Measurements from ENCODE around the gene CYBRD1.
"Not testable (repeated sequence)": the region's sequence is repeated elsewhere in the genome, so short reads cannot be mapped to it uniquely, and the experiment has no call there.

The CYBRD1 gene

DNA sequence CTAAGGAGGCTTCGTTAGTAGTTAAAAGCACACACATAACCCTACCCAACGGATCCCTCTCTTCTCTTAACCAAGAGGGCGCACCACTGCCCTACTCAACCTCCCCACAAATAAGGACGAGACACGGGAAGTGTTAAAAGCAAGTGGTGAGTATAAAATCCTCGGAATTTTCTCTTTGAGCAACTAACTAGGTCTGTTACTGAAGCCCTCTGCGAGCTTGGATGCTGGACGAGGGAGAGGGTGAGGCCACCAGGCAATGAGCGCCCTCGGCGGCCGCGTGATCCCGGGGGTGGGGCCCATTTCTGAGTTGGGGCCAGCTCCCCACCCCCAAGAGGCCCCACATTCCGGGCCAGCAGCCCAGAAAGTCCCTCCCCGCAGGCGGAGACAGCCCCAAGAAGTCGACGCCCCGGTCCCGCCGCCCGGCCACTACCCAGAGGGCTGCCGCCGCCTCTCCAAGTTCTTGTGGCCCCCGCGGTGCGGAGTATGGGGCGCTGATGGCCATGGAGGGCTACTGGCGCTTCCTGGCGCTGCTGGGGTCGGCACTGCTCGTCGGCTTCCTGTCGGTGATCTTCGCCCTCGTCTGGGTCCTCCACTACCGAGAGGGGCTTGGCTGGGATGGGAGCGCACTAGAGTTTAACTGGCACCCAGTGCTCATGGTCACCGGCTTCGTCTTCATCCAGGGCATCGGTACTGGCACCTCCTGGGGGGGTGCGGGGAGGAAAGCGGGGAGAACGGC is at the start of gene CYBRD1:
CYBRD1 (plus strand) TSS at position 423 of the 736 bp plus-strand sequence; CDS start at position 495, 72 bp downstream.
- DNase-seq, result peak; percentile 68

DNA sequence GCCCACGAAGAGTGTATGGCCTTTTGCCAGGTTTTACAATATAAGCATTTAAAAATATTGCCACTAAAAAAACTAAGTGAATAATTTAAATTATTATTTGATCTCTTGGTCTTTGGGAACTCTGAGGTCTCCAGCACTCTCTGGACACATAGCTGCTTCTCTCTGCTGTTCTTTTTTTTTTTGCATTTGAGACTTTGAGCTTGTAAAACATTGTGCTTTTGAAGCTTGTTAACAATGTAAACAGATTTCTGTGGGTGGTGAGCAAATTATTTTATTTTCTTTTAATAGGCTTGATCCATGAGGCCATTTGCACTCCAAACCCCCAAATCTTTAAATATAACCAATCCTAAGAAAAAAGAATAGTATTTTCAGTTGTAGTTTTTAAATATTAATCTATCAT is 46.3 kb upstream of the CYBRD1 start:
- no peak for DNase-seq

DNA sequence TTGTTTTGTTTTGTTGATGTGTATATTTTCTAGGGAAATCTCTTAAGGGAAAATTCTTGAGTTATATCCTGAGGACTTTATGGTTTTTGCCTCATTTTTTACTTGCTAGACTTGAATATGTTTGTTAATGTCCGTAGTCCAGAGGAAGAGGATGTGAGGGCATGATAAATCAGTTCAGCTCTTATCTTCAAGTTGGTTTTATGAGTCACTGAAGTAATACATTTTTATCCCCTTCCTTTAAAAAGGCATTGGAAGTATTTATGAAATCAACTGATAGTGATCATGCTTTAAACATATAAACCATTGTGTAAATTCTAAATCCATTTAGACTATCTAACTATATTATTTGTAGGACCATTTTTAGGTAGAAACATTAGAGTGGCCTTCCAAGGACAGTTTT is 43.9 kb upstream of the CYBRD1 start:
- DNase-seq, result no peak

- DNase-seq, result no peak
These were observed 43.0 kb upstream of the CYBRD1 start for GRCh38 chr2:171479154-171479814.

- DNase-seq, result no peak
These were observed 41.4 kb upstream of the CYBRD1 start for GRCh38 chr2:171480908-171481307.

DNA sequence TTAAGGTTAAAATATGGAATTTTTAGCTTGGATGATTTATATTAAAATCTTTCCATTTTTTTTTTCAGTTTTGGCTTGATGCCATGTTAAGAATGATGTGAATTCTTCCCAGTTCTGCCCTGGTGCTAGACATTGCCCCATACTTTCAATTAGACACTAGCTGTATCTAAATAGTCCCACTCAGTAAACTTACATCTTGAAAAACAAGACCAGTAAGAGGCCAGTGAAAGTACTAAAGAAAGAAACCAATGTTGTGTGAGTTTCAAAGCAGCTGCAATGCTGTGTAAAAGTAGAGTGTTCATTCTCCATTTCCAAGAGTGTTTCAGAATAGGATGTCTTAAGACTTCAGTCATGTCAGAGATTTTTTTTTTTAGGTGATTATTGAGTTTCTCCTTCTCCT is 40.0 kb upstream of the CYBRD1 start:
- DNase-seq, result no peak

GRCh38 chr2:171482877-171483276 is 39.4 kb upstream of the CYBRD1 start:
- DNase-seq, result peak; percentile 78

DNA sequence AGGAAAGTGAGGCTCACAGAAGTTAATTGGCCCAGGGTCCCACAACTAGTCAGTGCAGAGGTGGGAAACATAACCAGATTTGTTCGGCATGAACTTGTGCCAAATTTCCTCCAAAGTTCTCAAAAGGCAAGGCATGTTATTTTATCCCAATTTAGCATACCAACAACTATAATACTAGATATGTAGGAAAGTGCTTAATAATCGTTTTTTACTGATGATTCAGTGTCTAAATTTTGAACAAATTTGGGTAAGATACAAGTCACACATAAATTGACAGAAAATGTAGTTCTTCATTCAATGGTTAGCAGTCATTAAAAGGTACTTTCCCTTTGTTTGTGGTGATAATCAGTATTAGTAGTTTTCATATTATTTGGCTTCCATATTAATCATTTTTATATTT is 38.5 kb upstream of the CYBRD1 start:
- DNase-seq, result no peak

DNA sequence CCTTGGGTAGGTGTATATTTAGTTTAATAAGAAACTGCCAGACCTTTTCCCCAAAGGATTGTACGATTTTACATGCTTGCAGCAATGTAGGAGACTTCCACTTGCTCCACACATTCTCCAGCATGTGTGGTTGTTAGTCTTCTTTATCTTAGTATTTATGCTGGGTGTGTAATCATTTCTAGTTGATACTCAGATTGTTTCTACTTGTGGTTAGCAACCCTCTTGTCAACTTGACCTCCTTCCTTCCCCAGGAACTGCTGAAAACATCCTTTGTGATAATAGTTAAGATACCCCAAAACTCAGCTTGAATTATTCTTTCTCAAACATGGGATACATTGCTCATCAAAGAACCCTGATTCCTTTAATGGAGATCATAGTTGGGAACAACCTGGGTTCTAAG is 37.2 kb upstream of the CYBRD1 start:
- no peak for DNase-seq

GRCh38 chr2:171487201-171487600 is 35.1 kb upstream of the CYBRD1 start:
- DNase-seq, result no peak

DNA sequence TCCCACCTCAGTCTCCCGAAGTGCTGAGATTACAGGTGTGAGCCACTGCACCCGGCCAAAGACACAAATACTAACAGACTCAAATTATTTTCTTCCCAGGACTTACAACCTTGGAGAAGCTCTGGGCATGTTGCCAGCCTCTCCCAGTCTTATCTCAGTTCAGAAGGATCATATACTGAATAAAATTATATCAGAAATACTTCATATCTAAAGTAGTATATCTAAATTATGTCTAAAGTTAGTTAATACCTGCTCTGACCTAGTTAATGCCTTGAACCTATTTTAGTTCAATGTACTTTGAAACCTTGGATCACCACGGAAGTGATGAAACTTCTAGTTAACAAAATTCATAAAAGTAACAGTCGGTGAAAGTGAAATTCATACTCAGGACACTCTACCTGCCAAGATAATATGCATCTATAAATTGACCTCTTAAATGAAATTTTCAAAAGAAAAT is 34.4 kb upstream of the CYBRD1 start:
- DNase-seq, result no peak

GRCh38 chr2:171490577-171490976 is 31.7 kb upstream of the CYBRD1 start:
- DNase-seq, result no peak

DNA sequence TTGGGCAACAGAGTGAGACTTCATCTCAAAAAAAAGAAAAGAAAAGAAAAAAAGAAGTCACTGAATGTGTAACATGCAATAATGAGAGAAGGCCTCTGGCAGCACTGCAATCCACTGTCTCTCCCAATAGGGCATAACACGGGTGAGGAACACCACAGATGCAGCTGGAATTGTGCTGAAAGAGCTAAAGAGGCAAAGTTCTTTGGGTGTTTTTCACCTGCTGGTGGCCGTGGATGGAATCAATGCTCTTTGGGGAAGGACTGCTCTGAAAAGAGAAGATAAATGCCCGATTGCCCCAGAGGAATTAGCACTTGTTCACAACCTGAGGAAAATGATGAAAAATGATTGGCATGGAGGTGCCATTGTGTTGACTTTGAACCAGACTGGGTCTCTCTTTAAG is 31.0 kb upstream of the CYBRD1 start:
- no peak for DNase-seq

DNA sequence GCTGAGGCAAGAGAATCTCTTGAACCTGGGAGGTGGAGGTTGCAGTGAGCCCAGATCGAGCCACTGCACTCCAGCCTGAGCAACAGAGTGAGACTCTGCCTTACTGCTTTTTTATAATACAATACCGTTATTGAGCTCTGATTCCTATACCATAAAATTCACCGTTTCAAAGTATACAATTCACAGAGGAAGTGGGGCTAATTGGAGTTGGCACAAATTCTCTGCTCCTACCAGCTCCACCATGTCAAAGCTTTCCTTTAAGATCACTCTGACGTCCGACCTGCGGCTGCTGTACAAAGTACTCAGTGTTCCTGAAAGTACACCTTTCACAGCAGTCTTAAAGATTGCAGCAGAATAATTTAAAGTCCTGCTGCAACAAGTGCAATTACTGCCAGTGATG is 29.6 kb upstream of the CYBRD1 start:
- no peak for DNase-seq

- not testable (repeated sequence) for DNase-seq
These were observed 24.6 kb upstream of the CYBRD1 start for GRCh38 chr2:171497664-171498063.

DNA sequence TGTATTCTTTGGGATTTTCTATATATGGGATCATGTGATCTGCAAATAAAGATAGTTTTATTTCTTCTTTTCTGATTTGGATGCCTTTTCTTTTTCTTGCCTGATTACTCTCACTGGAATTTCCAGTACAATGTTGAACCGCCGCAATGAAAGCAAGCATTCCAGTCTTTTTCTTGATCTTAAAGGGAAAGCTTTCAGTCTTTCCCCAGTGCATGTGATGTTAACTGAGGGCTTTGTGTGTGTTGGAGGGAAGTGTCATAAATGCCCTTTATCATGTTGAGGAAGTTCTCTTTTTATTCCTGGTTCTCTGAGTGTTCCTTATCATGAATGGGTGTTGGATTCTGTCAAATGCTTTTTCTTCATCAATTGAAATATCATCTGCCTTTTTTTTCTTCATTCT is 16.9 kb upstream of the CYBRD1 start:
- DNase-seq, result no peak

DNA sequence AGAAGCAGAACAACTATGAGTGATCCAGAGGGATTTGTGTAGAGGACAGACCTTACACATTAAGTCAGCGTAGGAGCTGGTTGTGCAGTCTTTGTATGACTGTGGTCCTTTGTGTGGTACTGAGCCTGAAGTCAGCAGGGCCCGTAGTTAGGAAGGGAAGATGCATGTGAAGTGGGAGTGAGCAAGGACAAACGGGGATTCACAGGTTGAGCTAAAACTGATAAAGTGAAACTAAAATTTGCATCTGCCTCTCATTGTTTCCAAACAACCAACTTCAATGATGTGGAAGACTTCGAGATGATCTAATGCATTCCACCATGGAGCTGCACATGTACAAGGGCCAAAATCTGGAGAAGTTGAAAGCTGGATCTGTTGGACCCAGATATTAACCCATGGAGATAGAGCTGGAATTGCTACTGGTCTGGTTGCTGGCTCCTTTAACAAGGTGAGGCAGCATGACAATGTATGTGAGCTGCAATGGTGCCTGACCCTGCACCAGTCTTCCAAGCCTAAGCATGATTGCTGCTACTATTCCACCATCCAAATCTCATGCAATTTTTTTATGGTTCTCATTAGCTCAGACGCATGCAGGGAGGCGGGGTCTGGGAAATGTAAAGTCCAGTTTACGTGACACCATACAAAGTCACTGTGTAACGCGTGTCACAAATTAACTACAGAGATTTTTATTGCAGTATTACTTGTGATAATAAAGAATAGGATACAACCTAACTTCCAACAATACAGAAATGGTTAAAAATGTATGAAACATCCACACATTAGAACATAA is 12.1 kb upstream of the CYBRD1 start:
- no peak for DNase-seq

DNA sequence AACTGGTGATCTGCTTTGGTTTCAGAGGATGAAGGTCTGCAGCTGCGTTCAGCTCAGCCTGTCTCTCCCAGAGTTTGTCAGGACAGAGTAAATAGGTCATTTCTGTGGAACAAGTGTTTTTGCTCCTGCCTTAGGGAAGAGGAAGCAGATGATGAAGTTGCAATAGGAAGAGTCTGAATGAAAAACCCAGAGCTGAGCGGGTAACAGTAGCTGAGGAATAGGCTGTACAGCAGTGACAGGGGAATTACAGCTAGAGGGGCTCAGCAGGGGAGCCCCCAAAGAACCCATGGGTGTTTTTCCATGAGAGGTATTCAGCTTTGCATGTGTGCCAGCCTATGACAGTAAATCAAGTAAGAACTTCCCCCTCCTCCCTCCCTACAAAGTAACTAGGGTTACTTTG is 10.3 kb upstream of the CYBRD1 start:
- no peak for DNase-seq

DNA sequence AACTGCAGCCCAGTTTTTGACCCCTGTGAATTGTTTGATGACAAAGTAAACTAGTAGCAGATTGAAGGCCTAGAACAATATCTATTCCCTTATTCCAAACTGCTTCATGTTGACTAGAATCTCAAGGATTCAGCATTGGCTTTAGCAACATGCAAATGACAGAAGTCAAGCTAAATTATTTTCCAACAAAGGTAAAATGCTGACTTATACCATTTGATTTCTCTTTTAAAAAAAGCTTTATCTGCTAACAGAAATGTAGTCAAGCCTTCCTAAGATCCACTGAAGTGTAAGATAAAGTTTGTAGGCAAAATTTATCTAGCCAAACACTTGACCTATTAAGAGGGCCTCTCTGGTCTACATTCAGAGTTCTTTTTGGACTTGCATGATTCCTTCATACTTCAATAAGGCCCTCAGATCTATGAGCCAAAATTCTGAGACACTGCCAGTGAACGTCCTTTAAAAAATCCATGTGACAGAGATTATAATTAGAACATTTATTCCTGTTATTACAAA is 9.5 kb upstream of the CYBRD1 start:
- no peak for DNase-seq

GRCh38 chr2:171513719-171514160 is 8.5 kb upstream of the CYBRD1 start:
- DNase-seq, result peak; percentile 73

DNA sequence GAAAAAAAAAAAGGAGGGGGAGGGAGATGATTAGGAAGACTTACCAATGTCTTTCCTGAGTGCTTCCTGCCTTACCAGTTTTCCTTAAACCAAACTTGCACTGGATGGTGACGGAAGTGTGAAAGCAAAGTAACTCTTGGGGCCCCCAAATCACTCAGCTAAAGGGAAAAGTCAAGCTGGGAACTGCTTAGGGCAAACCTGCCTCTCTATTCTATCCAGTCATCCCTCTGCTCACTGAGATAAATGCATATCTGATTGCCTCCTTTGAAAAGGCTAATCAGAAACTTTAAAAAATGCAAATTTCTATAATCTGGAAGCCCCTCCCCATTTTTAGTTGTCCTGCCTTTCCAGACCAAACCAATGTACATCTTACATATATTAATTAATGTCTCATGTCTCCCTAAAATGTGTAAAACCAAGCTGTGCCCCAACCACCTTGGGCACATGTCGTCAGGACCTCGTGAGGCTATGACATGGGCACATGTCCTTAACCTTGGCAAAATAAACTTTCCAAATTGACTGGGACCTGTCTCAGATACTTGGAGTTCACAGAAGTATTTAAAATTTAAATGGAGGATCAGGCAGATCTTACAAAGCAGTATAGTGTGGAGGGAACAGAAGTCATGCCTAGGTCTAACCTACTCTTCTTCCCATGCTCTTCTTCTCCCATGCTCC is 7.2 kb upstream of the CYBRD1 start:
- DNase-seq, result no peak

- peak; percentile 63 for DNase-seq
These were observed 6.5 kb upstream of the CYBRD1 start for GRCh38 chr2:171515672-171516298.

Measured in islet precursor cell (in vitro differentiated cells).